Neuron (in vitro differentiated cells): ENCODE results near the gene ULK2.

ENCODE experiments used
- H2AFZ ChIP-seq: one replicate; pipeline ENCODE4 v1.6.1; 2013; ENCODE audit warnings: low read depth, mild to moderate bottlenecking, inconsistent platforms, low read length, moderate library complexity
- H3K27me3 ChIP-seq: one replicate; pipeline ENCODE4 v1.6.1; 2013; ENCODE audit warnings: low read length; ENCODE audit not compliant: insufficient read depth
- H3K36me3 ChIP-seq: one replicate; pipeline ENCODE4 v1.6.1; 2013; ENCODE audit warnings: low read length; ENCODE audit not compliant: insufficient read depth
- H3K4me1 ChIP-seq: one replicate; pipeline ENCODE4 v1.6.1; 2013; ENCODE audit warnings: low read length; ENCODE audit not compliant: insufficient read depth
- H3K4me3 ChIP-seq: 2 replicates; pipeline ENCODE4 v1.5.1; 2013; ENCODE audit warnings: mild to moderate bottlenecking, low read length, moderate library complexity
- H3K9me3 ChIP-seq: one replicate; pipeline ENCODE4 v1.6.1; 2013; ENCODE audit warnings: low read length

ULK2 gene

DNA sequence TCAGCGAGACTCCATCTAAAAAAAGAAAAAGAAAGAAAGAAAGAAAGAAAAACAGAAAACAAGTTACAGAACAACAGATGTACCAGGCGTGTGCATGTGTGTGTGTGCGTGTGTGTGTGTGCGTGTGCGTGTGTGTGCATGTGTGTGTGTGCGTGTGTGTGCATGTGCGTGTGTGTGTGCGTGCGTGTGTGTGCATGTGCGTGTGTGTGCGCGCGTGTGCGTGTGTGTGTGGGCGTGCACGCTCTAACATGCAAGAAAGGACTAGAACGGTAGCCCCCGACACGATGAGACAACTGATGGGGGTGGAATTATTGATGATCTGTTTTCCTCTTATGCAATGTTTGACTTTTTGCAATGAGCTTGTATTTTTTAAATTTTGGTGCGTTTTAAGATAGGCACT is 121.2 kb downstream of the ULK2 start:
- Histone ChIP-seq H3K4me1 (peaks cover 3% of the 10 kb centered on the region), H2AFZ (no peak overlapping the region), H3K27me3 (peaks cover 11% of the 10 kb centered on the region), H3K36me3 (no peaks in the 10 kb centered on the region), H3K9me3 (no peaks in the 10 kb centered on the region), H3K4me3 (no peak overlapping the region)

DNA sequence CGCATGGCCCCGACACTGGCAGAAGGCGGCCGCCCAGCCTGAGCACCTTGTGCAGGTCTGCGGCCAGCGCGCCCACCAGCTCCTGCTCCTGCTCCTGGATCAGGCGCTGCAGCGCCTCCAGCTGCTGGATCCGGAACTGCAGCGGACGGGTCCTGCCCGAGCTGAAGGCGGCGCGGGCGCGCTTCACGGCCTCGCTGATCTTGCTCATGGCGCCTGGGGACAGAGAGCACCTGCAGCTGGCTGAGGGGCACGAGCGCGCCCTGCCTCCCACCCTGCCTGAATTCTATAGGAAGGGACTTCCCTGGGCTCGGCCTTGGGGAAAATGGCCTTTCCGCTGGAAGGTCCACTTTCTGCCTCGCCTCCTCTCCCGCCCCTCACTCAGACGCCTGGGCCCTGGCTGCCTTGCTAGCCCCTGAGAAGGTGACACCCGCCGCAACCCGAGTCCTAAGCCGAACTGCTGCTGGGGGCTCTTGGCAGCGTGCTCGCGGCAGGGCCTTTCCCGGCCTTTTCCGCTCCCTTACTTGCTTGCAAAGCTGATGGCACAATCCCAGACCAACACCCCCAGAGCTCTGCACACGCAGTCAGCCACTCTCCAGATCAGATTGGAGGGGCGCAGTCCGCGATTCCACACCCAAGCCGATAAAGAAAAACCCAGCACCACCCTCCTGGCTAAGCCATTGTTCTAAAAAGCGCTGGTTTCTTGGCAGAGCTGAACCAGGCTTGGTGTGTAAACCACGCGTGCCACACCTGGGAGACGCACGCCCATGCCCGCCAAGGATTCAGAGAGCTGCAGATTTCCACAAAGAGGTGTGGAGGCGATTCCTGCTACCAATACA is 122.6 kb downstream of the ULK2 start:
- Histone ChIP-seq H3K9me3 (no peaks in the 10 kb centered on the region), H3K36me3 (no peaks in the 10 kb centered on the region), H2AFZ (peak overlapping the region; percentile 65), H3K4me3 (peak overlapping the region; percentile 28), H3K4me1 (peaks cover 3% of the 10 kb centered on the region), H3K27me3 (peaks cover 6% of the 10 kb centered on the region)

DNA sequence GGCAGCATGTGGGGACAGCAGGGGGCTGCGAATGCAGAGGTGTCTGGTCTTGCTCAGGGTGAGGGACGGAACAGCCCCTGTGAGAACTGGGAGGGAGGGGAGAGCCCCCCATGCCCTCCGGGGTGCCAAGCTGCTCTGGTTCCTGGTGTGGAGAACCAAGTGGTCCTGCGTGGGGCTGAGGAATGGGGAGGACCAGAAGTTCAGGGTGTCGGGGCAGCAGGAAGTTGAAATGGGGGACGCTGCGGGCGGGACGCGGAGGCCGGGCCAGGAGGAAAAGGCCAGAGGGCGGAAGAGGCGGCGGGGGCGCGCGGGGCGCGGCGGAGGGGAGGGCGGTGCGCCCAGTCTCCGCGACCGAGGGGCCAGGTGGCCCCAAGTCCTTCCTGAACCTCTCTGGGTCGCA is 123.2 kb downstream of the ULK2 start:
- no peaks in the 10 kb centered on the region for H3K9me3 ChIP-seq
- peak overlapping the region; percentile 65 for H2AFZ ChIP-seq
- no peaks in the 10 kb centered on the region for H3K36me3 ChIP-seq
- peak overlapping the region; percentile 28 for H3K4me3 ChIP-seq
- H3K4me1 ChIP-seq: peaks cover 3% of the 10 kb centered on the region
- peaks cover 6% of the 10 kb centered on the region for H3K27me3 ChIP-seq

DNA sequence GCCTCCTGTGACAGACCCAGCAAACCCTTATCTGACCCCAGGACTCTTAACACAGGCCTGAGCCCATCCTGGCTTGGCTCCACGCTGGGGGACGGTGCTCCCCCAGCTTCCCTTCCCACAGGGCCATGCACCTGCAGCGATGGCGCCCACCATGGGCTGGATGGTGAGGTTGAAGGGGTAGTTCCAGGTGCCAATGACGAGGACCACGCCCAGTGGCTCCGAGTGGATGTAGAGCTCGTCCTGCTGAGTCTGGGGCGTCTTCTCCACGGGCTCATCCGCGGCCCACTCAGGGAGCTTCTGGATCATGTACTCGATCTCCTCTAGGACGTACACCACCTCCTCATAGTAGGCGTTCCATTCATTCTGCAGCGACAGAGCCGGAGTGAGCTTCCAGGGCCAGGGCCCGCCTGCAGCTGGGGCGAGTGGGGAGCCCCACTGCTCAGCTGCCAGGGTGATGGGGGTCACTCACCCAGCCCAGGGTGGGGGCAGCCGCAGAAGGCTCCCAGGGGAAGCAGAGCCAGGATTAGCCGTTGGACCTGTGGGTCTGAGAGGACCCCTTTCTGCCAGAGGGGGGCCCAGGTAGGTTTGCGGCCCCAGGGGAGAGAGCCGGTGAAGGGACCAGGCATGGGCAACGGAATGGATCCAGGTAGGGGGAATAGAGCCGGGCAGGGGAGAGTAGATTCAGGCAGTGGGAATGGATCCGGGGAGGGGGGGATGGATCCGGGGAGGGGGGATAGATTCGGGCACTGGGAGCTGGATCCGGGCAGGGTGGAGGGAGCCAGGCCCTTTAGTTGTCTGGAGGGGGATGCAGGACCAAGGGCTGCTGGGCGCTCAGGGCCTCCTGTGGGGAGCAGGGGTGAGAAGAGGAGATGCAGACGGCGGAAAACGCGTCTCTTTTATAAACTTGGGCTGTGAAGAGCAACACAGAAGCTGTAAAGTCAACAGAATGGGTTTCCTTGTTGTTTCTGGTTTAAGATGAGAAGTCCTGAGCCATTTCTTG is 124.3 kb downstream of the ULK2 start:
- Histone ChIP-seq H3K27me3 (peaks cover 6% of the 10 kb centered on the region), H3K36me3 (no peaks in the 10 kb centered on the region), H3K9me3 (no peaks in the 10 kb centered on the region), H2AFZ (no peak overlapping the region), H3K4me1 (peaks cover 3% of the 10 kb centered on the region), H3K4me3 (no peak overlapping the region)

DNA sequence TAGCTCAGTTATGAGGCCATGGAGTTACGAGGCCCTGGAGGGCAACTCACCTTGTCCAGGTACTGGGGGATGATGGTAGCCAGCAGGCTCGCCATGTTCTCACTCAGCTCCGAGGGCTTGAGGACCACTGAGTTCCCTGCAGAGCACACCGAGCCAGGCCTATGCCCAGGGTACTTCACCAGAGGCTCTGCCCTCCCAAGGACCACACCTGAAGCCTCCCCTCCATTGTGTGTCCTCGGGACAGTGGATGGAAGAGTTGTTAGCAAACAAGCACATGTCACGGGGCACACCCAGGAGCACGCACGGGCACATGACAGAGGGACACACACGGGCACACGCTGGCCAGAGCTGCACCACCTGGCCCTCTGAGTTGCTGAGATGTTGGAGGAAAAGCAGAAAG is 125.2 kb downstream of the ULK2 start:
- H3K4me3 ChIP-seq: no peak overlapping the region
- peaks cover 6% of the 10 kb centered on the region for H3K27me3 ChIP-seq
- no peaks in the 10 kb centered on the region for H3K36me3 ChIP-seq
- peaks cover 3% of the 10 kb centered on the region for H3K4me1 ChIP-seq
- no peak overlapping the region for H2AFZ ChIP-seq
- no peaks in the 10 kb centered on the region for H3K9me3 ChIP-seq

DNA sequence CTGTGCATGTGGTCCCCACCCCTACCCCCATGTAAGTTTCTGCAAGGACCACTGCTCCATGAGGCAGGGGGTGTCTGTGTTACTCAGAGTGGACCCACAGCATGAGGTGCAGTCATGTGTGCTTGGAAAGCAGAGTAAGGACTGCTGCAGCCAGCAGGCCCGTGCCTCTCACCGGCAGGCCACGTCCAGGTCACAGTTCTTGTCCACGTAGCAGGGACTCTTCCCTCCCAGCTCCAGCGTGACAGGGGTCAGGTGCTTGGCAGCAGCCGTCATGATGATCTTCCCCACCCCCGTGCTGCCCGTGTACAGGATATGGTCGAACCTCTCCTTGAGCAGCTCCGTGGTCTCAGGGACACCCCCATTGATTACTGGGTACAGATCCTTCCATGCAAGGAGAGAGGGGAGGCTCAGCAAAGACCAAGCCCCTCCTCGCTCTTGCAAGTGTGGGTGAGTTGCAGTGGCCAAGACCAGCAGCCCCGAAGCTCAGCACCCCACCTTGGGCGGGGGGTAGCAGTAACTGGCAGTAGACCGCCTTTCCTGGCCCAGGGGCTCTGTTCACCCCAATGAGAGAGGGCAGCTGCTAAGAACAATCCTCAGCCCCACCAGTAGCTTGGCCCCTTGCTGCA is 125.8 kb downstream of the ULK2 start:
- Histone ChIP-seq H2AFZ (no peak overlapping the region), H3K36me3 (no peaks in the 10 kb centered on the region), H3K9me3 (no peaks in the 10 kb centered on the region), H3K4me3 (no peak overlapping the region), H3K4me1 (peaks cover 3% of the 10 kb centered on the region), H3K27me3 (peaks cover 6% of the 10 kb centered on the region)

DNA sequence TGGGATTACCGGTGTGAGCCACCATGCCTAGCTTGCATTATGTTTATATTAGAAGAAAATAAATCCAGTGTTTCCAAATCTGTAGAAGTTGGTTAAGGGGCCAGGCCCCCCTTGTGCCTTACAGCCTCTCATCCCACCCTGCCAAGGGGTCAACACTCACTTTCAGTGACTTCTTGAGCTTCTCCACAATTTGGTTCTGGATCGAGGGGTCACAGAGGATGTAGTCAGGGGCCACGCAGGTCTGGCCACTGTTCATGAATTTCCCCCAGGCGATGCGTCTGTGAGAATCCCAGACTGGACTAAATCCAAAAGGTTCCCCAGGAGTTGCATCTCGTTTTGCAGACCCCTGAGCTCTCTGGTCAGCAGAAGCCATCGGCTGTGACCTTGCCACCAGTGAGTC is 126.8 kb downstream of the ULK2 start:
- H3K4me1 ChIP-seq: peaks cover 3% of the 10 kb centered on the region
- H3K9me3 ChIP-seq: no peaks in the 10 kb centered on the region
- H2AFZ ChIP-seq: no peak overlapping the region
- peaks cover 6% of the 10 kb centered on the region for H3K27me3 ChIP-seq
- H3K4me3 ChIP-seq: no peak overlapping the region
- H3K36me3 ChIP-seq: no peaks in the 10 kb centered on the region

DNA sequence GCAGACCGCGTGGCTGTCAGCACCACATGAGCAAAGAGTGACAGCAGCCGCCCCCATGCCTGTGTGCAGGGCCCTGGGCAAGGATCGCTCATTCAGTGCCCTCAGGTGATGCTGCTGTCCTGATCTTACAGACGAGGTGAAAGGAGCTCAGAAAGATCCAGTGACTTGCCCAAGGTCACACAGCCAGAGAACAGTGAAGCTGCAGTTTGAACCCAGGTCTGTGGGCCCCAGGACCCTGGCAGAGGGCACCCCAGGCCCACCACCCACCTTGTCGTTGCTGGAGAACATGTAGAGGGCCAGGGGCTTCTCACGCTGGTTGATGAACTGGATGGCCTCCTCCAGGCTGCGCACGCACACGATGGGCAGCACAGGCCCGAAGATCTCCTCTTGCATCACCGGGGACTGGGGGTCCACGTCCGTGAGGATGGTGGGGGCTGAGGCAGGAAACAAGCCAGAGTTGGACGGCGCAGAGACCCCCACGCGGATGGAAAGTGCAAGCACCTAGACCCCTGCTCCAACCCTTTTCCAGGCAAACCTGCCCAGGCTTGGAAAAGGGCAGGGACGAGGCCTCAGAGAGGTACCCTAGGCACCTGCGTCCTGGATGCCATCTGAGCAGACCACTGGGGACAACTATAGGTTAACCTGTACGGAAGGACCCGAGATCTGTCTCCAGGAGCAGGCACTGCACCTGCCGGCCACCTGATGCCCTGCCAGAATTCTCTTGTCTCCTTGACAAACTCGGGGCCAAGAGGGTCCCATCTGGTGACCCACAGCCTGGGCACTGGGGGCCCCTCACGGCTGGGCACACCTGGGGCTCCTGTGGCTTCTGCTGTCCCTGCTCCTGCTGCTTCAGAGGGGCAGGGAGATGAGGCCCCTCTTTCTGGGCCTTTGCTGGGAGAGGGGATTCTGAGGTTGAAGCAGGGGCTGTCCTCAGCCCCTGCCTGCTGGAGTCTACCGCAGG is 128.2 kb downstream of the ULK2 start:
- no peaks in the 10 kb centered on the region for H3K36me3 ChIP-seq
- peaks cover 3% of the 10 kb centered on the region for H3K4me1 ChIP-seq
- no peak overlapping the region for H3K4me3 ChIP-seq
- H3K27me3 ChIP-seq: peaks cover 6% of the 10 kb centered on the region
- H3K9me3 ChIP-seq: no peaks in the 10 kb centered on the region
- H2AFZ ChIP-seq: no peak overlapping the region

DNA sequence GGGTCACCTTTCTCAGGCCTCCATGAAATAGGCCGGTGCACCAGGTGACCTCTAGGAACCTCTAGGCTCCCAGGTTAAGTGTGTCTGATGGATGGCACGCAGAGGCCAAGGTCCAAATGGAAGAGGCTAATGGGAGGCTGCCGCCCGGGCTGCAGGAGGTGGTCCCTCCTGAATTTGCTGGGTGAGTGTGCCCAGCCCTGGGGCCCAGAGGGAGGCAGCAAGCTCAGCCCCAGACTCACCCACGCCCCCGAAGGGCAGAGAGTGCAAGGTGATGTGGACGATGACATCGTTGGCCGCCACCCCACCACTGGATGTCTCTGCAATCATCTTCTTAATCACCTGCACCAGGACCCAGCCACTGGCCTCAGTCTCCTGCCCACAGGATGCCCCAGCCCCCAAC is 129.0 kb downstream of the ULK2 start:
- no peaks in the 10 kb centered on the region for H3K36me3 ChIP-seq
- H3K4me1 ChIP-seq: no peaks in the 10 kb centered on the region
- no peaks in the 10 kb centered on the region for H3K9me3 ChIP-seq
- no peak overlapping the region for H3K4me3 ChIP-seq
- H2AFZ ChIP-seq: no peak overlapping the region
- peaks cover 6% of the 10 kb centered on the region for H3K27me3 ChIP-seq

DNA sequence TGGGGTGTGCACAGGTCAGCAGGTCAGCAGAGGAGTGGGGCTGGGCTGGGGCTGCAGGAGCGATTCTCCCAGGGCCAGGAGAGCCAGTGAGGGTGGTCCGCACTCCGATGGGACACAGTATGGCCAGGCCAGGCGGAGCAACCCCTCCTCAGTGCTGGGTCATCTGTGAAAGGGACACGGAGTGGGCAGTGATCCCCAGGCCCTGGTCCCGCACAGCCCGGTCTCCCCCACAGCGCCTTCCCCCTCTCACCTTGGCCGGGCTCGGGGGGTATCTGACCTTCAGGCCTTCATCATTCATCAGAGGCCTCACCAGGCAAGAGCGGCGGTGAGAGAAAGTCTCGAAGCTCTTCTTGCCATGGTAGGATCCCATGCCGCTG is 129.7 kb downstream of the ULK2 start:
- no peak overlapping the region for H2AFZ ChIP-seq
- no peak overlapping the region for H3K4me3 ChIP-seq
- peaks cover 6% of the 10 kb centered on the region for H3K27me3 ChIP-seq
- H3K36me3 ChIP-seq: no peaks in the 10 kb centered on the region
- H3K4me1 ChIP-seq: no peaks in the 10 kb centered on the region
- no peaks in the 10 kb centered on the region for H3K9me3 ChIP-seq

DNA sequence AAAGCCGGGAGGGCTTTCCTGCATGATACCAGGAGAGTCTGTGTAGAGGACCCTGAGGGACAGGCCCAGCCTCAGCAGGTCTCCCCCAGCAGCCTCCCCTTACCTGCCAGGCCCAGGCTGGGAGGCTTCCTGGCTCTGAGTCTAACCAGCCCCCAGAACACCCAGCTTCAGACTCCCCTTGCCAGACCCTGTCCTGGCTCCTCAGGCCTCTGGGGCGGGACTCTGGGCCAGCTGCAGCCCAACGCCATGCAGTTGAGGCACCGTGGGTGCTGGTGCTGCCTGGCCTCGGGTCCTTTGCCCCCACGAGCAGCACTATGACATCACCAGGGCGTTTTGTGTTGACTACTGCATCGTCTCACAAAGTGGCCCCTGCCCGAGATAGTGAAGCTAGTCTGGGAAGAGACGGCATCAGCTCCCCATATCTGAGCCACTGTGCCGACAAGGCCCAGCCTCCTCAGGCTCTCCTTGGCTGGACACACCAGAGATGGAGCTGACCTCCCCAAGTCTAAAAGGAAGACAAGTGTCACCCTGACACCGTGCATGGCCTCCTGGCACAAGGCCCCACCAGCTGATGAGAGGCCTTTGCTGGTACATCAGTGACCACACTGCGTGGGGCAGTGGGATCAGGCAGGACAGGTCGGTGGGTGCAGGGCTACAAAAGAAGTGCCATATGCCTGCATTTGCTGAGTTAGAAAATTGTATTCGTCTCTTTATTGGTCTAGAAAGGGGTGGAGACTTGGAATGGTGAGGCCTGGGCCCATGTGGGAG is 130.2 kb downstream of the ULK2 start:
- no peaks in the 10 kb centered on the region for H3K4me1 ChIP-seq
- no peak overlapping the region for H2AFZ ChIP-seq

DNA sequence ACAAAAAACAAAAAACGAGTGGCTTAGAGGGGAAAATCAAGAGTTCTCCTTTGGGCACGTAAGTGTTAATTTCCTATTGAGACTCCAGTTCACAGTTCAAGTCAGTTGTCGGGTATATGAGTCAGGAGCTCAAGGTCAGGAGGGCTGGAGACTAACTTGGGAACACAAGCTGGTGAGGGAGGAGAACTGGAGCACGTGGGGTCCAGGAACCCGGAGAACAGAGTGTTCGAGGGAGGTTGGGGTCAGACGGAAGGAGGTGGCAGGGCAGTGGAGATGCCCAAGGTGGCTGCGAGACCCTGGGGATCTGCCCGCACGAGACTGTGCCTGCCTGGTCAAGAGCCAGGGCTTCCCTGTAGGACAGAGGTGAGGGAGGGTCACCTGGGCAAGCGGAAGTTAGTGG is 131.7 kb downstream of the ULK2 start:
- H3K4me3 ChIP-seq: no peak overlapping the region
- peaks cover 3% of the 10 kb centered on the region for H3K27me3 ChIP-seq
- no peaks in the 10 kb centered on the region for H3K36me3 ChIP-seq
- no peaks in the 10 kb centered on the region for H3K9me3 ChIP-seq
- no peaks in the 10 kb centered on the region for H3K4me1 ChIP-seq
- no peak overlapping the region for H2AFZ ChIP-seq

More for the DNA sequence above, 130.2 kb downstream of the ULK2 start:
- H3K36me3 ChIP-seq: no peaks in the 10 kb centered on the region
- peaks cover 6% of the 10 kb centered on the region for H3K27me3 ChIP-seq
- no peak overlapping the region for H3K4me3 ChIP-seq
- no peaks in the 10 kb centered on the region for H3K9me3 ChIP-seq
